HG02588 (cell line): Measurements from ENCODE around the gene AK5.
A peak's percentile ranks its signal among the peaks of the same experiment; 100 is the strongest.

Experiments used
- ATAC-seq: cut with Tn5 transposase; IDR thresholded peaks from one replicate; pipeline ENCODE4 v1.9.1; 2021; ENCODE audit warnings: mild to moderate bottlenecking, moderate library complexity; ENCODE audit not compliant: unreplicated experiment

AK5 gene

DNA sequence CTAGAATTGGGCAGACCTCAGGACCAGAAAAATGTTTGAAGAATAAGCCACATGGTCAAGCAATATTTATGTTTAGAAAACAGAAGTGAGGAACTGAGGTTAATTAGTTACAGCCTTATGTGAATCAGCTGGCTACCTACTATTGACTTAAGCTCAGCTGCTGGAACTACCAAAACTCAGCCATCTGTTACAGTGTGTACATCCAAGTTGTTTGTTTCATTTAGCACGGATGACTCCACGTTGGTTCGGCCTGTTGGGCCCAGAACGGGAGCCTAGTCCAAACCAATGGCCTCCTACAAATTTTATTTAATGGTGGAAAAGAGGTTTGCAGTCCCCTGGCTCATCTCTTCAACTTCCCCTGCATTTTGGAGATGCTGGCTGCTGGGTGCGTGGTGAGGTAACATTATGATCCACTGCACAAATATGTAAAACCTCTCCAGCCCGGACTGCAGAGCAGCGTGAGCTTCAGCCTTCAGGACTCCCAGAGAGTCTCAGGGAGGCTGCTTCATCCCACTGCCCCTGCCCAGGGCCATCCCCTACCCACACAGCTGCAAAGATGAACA is 257.2 kb downstream of the AK5 start:
- peak; percentile 70 for ATAC-seq

DNA sequence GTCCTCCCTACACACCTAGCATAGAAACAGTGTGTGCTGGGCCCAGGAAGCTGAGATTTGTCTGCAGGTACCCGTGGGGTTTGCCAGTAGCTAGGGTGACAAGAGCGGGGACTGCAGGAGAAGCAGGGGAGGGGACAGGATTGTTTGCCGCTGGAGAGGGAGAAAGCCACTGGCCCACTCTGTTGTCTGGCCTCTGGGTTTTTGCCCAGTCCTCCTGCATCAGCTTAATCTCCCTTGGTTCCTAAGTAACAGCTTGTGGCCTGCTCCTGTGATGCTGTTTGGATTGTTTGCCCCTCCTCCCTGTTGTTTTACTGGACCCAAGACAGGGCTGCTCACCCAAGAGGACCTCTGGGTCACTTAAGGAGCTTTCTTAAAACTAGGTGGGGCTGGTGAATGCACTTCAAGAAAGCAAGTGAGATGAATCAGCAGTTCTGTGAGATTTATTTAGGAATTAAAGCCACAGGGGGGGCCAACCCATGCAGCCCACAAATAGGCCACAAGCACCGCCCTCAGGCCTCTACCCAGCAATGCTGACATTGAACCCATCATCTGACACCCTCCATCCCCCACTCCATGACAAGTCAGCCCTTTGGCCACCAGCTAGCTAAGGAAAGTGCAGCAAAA is 257.8 kb downstream of the AK5 start:
- ATAC-seq: no peak

DNA sequence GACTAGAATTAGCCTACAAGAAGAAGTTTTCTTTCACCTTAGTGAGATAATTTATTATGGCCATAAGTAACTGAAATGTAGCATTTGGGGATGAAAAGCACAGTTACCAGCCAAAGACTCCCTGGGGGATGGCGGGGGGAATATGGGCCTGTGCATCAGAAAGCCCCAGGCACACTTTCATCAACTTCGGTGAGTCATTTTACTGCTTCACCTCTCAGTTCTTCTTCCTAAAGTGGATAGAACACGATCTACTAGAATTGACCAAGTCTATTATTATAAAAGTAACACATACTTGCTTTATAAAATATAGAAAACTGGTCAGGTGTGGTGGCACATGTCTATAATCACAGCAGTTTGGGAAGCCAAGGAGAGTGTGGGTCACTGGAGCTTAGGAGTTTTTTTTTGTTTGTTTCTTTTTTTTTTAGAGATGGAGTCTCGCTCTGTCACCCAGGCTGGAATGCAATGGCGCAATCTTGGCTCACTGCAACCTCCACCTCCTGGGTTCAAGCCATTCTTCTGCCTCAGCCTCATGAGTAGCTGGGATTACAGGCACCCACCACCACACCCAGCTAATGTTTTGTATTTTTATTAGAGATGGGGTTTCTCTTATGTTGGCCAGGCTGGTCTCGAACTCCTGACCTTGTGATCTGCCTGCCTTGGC is 258.8 kb downstream of the AK5 start:
- ATAC-seq: peak; percentile 37

DNA sequence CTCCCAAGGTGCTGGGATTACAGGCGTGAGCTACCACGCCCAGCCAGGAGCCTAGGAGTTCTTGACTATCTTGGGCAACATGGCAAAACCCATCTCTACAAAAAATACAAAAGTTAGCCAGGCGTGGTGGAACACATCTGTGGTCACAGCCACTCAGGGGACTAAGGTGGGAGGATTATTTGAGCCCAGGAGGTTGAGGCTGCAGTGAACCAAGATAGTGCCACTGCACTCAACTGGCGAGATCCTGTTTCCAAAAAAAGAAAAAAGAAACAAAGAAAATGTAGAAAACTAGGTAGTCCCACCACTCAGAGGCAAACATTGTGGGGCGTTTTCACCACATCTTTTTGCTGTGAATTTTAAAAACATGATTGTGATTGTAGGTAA is 259.3 kb downstream of the AK5 start:
- ATAC-seq: peak; percentile 39

DNA sequence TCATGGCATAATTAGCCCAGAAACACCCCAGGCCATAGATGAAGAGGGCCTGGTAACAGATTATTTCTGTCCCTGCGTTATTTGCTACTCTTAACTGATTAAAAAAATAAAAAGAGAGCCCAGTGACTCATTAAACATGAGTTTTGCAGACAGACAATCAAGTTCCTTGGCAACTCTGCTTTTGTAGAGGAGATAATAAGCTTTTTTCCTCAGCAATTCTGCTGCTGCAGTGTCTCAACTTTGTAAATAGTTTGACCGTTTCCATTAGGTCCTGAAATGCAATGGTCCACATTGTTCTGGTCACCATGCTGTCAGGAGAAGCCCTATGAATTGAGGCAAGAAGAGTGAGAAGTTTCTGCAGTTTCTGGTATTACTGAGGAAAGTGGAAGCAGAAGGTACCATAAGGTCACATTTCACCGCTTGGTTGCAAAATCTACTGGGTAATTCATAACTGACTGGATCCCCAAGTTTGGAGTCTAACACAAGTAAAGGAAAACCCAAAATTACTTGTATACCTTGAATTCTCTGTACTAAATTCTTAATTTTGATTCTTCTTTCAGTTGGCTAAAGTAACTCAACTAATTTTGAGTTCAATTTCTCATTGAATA is 261.1 kb downstream of the AK5 start:
- ATAC-seq: no peak

DNA sequence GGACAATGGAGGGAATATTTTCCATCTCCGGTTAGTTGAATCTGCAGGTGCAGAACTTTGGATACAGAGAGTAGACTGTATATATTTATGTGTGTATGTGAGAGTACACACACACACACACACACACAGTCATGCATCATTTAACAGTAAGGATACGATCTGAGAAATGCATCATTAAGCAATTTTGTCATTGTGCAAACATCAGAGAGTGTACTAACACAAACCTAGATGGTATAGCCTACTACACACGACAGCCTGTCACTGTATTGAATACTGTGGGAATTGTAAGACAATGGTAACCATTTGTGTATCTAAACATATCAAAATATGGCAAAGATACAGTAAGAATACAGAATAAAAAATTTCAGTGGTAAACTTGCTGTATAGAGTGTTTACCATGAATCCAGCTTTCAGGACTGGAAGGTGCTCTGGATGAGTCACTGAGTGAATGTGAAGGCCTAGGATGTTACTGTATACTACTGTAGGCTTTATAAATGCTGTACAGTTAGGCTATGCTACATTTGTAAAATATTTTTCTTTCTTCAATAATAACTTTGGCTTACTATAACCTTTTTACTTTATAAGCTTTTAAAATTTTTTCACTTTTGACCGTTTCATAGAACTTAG is 262.1 kb downstream of the AK5 start:
- ATAC-seq: no peak

DNA sequence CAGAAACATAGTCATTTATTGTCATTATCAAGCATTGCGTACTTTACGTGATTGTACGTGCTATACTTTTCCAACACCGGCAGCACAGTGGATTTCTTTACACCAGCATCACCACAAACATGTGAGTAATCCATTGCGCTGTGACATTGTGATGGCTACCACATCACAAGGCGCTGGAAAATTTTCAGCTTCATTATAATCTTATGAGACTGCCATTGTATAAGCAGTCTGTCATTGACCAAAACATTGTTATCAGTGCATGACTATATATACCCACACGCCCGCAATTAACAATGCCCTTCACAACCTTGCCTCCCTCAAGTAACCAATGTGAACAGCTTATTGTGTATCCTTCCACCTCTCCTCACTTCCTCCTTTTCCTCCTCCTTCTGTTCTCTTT is 263.0 kb downstream of the AK5 start:
- ATAC-seq: no peak

DNA sequence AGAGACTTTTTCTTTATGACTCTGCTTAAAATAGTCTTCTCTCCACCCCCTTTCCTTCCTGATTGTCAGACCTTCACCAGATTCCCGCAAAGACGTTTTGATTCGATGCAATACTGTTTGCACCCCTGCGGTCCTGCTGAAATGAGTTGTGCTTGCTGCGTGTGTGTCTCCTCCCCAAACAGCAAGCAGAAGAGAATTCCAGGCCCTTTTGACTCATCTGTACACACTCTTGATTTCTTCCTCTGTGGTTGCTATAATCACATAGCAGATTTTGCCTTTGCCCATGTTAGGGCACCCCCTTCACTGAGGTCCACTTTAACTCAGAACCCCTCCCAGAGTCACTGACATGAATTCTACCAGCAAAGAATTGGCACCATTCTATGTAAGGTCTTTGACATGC is 264.2 kb downstream of the AK5 start:
- ATAC-seq: no peak

DNA sequence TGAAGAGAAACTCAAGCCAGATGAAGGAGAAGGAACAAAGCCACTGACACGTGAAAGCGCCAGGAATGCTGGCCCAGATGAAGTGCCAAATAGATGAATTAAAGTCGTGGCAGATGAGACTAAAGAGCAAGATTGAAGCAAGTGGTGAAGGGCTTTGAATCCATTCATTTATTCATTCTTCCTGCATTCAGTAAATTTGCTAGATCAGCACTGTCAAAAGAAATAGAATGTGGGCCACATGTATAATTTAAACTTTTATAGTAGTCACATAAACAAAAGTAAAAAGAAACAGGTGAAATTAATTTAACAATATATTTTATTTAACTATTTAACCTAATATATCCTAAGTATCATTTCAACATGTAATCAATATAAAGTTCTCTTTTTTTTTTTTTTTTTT is 265.1 kb downstream of the AK5 start:
- ATAC-seq: no peak

DNA sequence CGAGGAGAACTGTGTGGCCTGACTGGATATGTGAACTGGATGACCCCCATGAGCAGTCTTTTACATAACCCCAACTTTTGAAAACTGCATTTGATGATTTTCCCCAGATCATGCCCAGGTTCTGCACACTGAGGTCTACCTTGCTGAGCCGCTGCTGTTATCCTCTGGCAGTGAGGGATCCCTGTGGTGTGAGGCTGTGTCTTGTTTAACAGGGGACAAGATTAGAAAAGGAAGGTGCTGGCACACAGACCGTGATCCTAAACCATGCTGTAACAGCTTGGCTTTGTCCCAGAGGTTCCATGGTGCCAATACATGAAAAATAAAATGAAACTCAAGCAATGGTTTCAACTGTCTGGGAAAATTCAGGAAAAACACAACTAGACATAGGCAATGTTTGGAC is 266.5 kb downstream of the AK5 start:
- ATAC-seq: no peak

DNA sequence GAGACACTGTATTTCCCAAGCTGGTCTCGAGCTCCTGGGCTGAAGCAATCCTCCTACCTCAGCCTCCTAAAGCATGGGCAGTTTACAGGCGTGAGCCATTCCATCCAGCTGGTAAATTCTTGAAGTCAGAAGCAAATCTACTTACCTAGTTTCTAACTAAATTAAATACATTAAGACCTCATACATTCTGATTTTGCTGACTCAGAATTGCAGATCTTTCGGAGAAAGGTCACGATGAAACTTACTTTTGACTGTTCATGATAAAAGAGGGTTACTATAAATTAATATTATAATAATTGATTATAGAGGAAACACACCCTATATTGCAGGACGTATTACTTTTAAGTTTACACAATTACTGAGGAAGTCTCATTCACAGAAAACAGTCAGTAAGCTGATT is 268.3 kb downstream of the AK5 start:
- no peak for ATAC-seq

DNA sequence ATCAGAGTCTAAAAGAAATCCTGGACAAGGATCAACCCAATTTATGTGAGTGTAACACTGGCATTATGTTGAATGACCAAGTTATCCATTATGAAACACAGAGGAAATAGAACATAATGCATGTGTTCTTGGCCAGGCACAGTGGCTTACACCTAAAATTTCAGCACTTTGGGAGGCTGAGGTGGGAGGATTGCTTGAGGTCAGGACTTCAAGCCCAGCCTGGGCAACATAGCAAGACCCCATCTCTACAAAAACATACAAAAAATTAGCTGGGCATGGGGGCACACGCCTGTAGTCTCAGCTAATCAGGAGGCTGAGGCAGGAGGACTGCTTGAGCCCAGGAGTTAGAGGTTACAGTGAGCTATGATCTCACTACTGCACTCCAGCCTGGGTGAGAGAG is 270.8 kb downstream of the AK5 start:
- ATAC-seq: no peak

DNA sequence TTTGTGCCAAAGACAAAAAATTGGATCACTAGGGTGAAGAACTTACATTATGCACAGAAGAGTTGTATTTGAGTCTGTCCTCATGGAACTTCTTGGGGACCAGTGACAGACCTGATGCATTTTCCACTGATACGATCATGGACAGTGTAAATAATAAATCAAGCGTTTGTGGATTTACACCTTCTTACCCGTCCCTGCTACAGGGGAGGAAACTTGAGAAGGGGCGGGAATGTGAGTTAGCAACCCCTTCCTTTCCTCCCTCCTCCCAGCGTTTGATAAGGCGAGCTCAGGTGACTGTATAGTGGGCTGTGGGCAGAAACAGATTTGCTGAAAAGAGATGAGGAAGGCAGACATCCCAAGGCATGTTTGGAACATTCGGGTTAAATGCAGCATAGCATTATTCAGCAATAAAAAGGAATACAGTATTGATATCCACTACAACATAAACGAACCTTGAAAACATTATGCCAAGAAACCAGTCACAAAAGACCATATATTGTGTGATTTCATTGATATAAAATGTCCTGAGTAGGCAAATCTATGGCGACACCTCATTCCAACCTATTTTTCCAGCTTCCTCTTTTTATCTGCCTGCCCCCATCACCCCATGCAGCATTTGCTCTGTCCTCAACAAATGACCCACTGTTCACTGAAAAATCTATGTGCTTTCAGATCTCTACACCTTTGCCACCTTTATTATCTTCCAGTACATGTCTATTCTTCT is 271.9 kb downstream of the AK5 start:
- ATAC-seq: no peak

DNA sequence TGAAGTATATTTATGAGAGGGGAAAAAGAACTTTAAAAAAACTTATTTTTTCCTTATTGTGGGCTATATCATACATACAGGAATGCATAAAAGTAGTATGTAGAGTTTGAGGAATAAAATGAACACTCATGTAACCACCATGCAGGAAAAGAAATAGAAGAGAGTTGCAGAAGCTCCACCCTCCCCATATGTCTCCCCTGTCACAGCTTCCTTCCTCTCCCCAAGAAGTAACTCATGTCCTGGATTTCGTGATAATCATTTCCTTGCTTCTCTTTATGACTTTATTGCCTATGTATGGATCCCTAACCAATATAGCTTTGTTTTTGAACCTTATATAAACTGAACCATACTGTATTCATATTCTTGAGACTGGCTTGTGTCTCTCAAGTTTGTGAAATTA is 274.2 kb downstream of the AK5 start:
- ATAC-seq: no peak

DNA sequence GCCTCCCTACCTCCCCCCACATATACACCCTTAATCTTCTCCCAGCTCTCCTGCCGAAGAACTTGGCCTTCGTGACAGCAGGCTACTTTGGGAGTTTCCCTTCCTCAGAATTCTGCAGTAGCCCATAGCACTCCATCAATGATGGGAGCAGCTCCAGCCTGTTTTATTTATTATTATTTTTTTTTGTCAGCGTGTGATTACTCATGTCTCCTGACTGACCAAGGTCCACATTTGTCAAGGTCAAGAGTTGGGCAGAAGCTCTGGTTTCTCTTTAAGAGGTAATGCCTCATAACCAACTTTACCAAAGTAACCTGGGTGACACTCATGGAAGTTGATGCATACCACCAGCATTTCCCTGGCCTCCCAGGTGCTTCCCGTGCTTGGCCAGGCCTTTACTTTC is 275.2 kb downstream of the AK5 start:
- ATAC-seq: no peak

DNA sequence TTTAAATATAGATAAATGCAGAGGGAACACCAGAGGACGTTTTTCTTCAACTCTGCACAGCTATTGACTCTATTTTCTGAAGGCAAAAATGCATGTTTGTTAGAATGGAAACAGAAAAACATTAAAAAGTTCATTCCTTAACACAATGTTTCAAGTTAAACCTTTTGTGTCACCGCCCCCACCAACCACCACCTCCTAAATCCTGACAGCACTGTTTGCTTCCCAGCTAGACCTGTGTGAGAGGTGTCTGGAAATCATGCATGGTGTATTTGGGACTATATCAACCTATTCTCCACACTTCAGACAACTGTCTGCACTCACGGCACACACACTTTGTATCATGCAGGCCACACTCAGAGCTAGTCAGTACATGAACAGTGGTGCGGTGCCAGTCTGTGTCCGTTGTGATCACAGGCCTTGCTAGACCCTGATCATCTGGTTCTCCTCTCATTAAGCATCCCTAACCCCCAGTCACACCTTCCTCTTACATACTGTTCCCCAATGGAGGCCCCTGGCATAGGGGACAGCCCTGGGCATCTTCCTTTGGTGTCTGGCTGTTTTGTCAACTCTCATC is 276.9 kb downstream of the AK5 start:
- no peak for ATAC-seq

DNA sequence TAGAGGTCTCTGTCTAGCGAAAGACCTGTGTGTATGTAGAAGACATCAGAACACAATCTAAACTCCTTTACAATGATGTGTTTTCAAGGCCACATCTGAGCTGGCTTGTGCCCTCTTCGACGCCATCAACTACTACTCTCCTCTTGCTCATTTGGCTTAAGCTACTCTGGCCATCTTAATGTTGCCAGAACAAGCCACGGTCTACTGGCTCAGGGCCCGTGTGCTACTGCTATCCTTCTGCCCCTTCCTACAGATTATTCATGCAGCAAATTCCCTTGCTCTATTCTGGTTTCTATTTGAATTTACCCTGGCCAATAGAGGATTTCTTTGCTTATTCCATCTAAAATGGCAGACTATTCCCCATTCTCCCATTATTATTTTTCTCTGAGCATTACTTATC is 278.9 kb downstream of the AK5 start:
- ATAC-seq: no peak

DNA sequence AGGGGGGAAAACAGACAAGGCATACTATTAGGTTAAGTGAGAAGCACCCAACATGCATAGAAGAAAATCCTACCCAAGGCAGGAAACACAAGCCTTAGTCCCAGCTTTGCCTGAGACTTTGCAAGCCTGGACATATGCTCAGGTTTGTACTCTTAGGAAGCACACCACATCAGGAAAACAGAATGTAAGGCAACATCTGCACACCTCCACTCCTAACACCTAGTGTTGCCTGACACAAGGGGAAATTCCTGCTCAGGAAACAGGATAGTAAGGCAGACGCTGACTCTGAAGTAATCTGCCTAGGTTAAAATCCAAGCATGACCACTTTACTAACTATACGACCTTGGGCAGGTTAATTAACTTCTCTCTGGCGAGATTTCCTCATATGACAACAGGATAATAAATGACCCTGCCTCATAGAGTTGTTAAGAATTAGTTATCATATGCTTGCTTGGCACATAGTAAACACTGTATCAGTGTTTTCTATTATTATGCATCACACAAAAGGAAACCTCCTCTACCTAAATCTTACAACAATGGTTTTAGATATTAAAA is 280.9 kb downstream of the AK5 start:
- no peak for ATAC-seq

DNA sequence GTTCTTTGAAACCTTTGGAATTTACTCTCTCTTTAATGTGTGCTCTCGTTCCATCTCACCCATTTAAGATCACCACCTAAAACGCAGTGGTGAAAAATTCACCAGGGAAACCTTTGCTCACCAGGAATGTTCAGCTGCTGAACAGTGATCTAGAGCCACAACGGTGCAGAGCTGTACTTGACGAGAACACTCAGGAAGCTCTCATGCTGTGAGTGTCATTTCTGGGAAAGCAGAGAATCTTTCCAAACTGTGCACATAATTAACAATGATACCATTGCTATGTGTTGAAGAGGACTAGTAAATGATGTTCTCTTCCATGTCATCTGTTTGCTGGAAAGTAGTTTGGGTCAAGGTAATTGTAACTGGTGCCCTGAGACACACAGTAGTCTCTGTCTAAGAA is 283.5 kb downstream of the AK5 start:
- ATAC-seq: no peak

DNA sequence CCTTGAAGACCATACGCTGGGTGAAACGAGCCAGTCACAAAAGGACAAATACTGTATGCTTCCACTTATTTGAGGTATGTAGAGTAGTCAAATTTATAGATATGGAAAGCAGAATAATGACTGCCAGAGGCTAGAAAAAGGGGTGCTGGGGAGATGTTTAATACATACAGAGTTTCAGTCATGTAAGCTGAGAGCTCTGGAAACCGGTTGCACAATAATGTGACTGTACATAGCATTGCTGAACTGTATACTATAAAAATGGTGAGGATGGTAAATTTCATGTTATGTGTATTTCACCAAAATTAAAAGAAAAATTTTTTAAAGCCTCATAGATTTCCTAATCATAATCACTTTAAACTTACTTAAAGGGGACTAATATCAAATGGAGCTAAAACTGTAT is 289.8 kb downstream of the AK5 start:
- no peak for ATAC-seq

DNA sequence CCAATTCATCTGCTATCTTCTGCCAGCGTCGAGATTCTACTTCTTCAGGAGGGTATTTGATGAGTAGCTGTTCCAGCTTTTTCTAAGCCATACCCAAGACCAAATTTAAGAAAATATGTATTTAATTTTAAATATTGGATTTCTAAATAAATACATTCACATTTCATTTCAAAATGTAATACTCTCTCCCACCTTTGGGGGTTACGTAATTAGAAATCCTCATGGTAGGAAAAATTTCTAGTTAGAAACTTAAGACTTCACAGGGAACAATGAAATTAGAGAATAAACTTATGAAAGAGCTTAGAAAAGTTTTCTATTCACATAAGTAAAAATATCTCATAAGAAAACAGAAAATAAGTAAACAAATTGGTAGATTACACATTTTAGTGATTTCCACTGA is 297.7 kb downstream of the AK5 start:
- no peak for ATAC-seq
